Endothelial cell of umbilical vein (primary cell): ENCODE data around the gene REM2. TPM values are rescaled to one million over a fixed set of nuclear protein-coding genes. Genes with fewer than 3 reads are reported as not detected.
A peak's percentile ranks its signal among the peaks of the same experiment; 100 is the strongest.

Experiments
- BruUV-seq: library from RNA; stranded (reverse); fragments of 400-500 nt; replicated peaks from 2 replicates; lab custom pipeline; 2021; lab: Mats Ljungman, UMichigan
- CTCF ChIA-PET: fragments of 300-600, 350-600 bp; sonication (Branson Sonifier 250); formaldehyde crosslinking; loops from one replicate; lab custom pipeline; 2021; ENCODE audit warnings: antibody characterized with exemption, inconsistent platforms; lab: Charles Lee
- POLR2A ChIA-PET: fragments of 300-600, 350-600 bp; sonication (Branson Sonifier 250); formaldehyde crosslinking; loops from one replicate; lab custom pipeline; 2021; ENCODE audit warnings: antibody characterized with exemption, inconsistent platforms; lab: Charles Lee
- DNase-seq: peaks from one replicate; pipeline ENCODE4 v3.0.0-alpha.2; 2011; ENCODE audit warnings: low read depth, low spot score
- FAIRE-seq: peaks from 2 replicates; lab custom pipeline; 2011; peaks lifted over from hg19 to GRCh38; lab: Jason Lieb, UNC
- H2AFZ ChIP-seq: 2 replicates; pipeline ENCODE4 v1.6.0; 2012; ENCODE audit warnings: low read depth, low read length, control low read depth, inconsistent platforms
- H3K27ac ChIP-seq: 2 replicates; pipeline ENCODE4 v1.5.1; 2011; ENCODE audit warnings: low read depth, mild to moderate bottlenecking, control low read depth, low read length, moderate library complexity; ENCODE audit not compliant: insufficient read depth
- H3K27me3 ChIP-seq, 2 experiments: 2 replicates each; pipeline versions ENCODE4 v1.6.0 to v1.6.1; 2011; ENCODE audit warnings: low read length in 2 of 2, mixed read lengths in 1 of 2; ENCODE audit not compliant: control insufficient read depth in 2 of 2, insufficient read depth in 2 of 2
- H3K36me3 ChIP-seq, 2 experiments: 2 replicates in 1 of 2; 3 replicates in 1 of 2; pipeline ENCODE4 v1.5.1; 2011; ENCODE audit warnings: low read length in 2 of 2, mild to moderate bottlenecking in 1 of 2, moderate library complexity in 1 of 2; ENCODE audit not compliant: control insufficient read depth in 2 of 2, insufficient read depth in 2 of 2; ENCODE audit errors: extremely low read depth in 1 of 2
- H3K4me1 ChIP-seq: 3 replicates; pipeline ENCODE4 v1.5.1; 2011; ENCODE audit warnings: mild to moderate bottlenecking, low read length; ENCODE audit not compliant: control insufficient read depth, insufficient read depth; ENCODE audit errors: extremely low read depth
- H3K4me2 ChIP-seq: 2 replicates; pipeline ENCODE4 v1.6.1; 2011; ENCODE audit warnings: low read length, control low read depth, mixed read lengths; ENCODE audit not compliant: insufficient read depth
- H3K4me3 ChIP-seq, 3 experiments: fragments of 200-600 bp in 1 of 3; sonication (generic), shearing (Covaris generic) in 1 of 3; replicated peaks in 1 of 3; 2 replicates each; pipeline ENCODE4 v1.5.1; 2011 to 2016; ENCODE audit warnings: control low read depth in 3 of 3, low read length in 3 of 3, mild to moderate bottlenecking in 2 of 3, inconsistent platforms in 1 of 3, low read depth in 1 of 3, moderate library complexity in 1 of 3; ENCODE audit not compliant: insufficient read depth in 1 of 3
- H3K79me2 ChIP-seq: 2 replicates; pipeline ENCODE4 v1.6.0; 2012; ENCODE audit warnings: low read length, inconsistent platforms; ENCODE audit not compliant: control insufficient read depth, insufficient read depth
- H3K9ac ChIP-seq: replicated peaks from 2 replicates; pipeline ENCODE3; 2011; ENCODE audit warnings: low read length, control low read depth; ENCODE audit not compliant: insufficient read depth; ENCODE audit errors: extremely low read depth
- H3K9me1 ChIP-seq: replicated peaks from 3 replicates; pipeline ENCODE4 v1.6.0; 2011; ENCODE audit warnings: mild to moderate bottlenecking, low read length; ENCODE audit not compliant: control insufficient read depth, insufficient read depth; ENCODE audit errors: extremely low read depth
- H3K9me3 ChIP-seq: replicated peaks from 2 replicates; pipeline ENCODE4 v1.5.1; 2012; ENCODE audit warnings: low read length, inconsistent platforms; ENCODE audit not compliant: control insufficient read depth, insufficient read depth
- H4K20me1 ChIP-seq: replicated peaks from 2 replicates; pipeline ENCODE3; 2011; ENCODE audit warnings: mild to moderate bottlenecking, low read length; ENCODE audit not compliant: control insufficient read depth, insufficient read depth; ENCODE audit errors: extremely low read depth
- EZH2 ChIP-seq: IDR thresholded peaks from 2 replicates; pipeline ENCODE4 v1.6.1; 2012; ENCODE audit warnings: borderline replicate concordance, low read depth, mild to moderate bottlenecking, moderate library complexity, low read length, inconsistent platforms; ENCODE audit not compliant: severe bottlenecking
- FOS ChIP-seq: IDR thresholded peaks from 2 replicates; pipeline ENCODE4 v1.6.1; 2011; ENCODE audit warnings: mild to moderate bottlenecking, low read length, moderate library complexity, borderline replicate concordance; ENCODE audit not compliant: insufficient read depth
- GATA2 ChIP-seq: IDR thresholded peaks from 2 replicates; pipeline ENCODE4 v1.7.0; 2011; ENCODE audit warnings: low read depth, mild to moderate bottlenecking, moderate library complexity, mixed read lengths, low read length; ENCODE audit not compliant: insufficient read length, insufficient read depth
- JUN ChIP-seq: IDR thresholded peaks from 2 replicates; pipeline ENCODE4 v1.6.1; 2011; ENCODE audit warnings: borderline replicate concordance, low read depth; ENCODE audit not compliant: insufficient read length, insufficient read depth
- MYC ChIP-seq: IDR thresholded peaks from one replicate; pipeline ENCODE4 v1.6.1; 2011; ENCODE audit warnings: mild to moderate bottlenecking, low read depth, low read length
- POLR2A ChIP-seq: IDR thresholded peaks from 2 replicates; pipeline ENCODE4 v1.6.1; 2012; ENCODE audit warnings: low read depth, mild to moderate bottlenecking, control low read depth, low read length
- POLR2AphosphoS5 ChIP-seq: IDR thresholded peaks from 2 replicates; pipeline ENCODE4 v1.6.1; 2012; ENCODE audit warnings: low read depth, mild to moderate bottlenecking, control low read depth, low read length, moderate library complexity; ENCODE audit not compliant: insufficient read depth
- dilution Hi-C: fragments of 300-500 bp; cut with MboI; formaldehyde crosslinking; loops from one replicate; pipeline ENCODE4 v1.15.0; 2019; ENCODE audit warnings: low sequenced_read_pairs; ENCODE audit not compliant: extremely low pct_ligation_motif_present
- intact Hi-C: fragments of 100-400 bp; cut with micrococcal nuclease; formaldehyde crosslinking; loops from one replicate; pipeline ENCODE4 v1.10.0; 2022
- polyA plus RNA-seq, 4 experiments: library from polyadenylated mRNA; depleted of rRNA in 3 of 4; stranded (reverse) in 3 of 4; unstranded in 1 of 4; fragments of >200 nt; gene quantifications; 2 replicates each; pipeline versions ENCODE4 v1.2.1 to v1.2.3, GENCODE V29; 2011 to 2012; ENCODE audit warnings: missing spikeins in 1 of 4
- total RNA-seq: library from RNA; stranded (reverse); gene quantifications from 2 replicates; pipeline ENCODE4 v1.2.3, GENCODE V29; 2021
- TF ChIP-seq, protein P1 (sequence below), 2 donors: IDR thresholded peaks; 1 replicate in 1 of 2; 2 replicates in 1 of 2; pipeline ENCODE4 v1.5.1; 2011; ENCODE audit warnings: low read length in 2 of 2, mild to moderate bottlenecking in 2 of 2, moderate library complexity in 2 of 2, control low read depth in 1 of 2, inconsistent platforms in 1 of 2, low read depth in 1 of 2; ENCODE audit not compliant: insufficient read depth in 1 of 2; ENCODE audit errors: extremely low read depth in 1 of 2
- TF ChIP-seq, protein P2 (sequence below): IDR thresholded peaks from 2 replicates; pipeline ENCODE4 v1.6.1; 2011; ENCODE audit not compliant: insufficient read depth, insufficient read length

REM2 gene
- total and polyA plus RNA-seq, 2 donors (not counting 3 experiments of a cell fraction or from before 2014, with no cell fraction given): 0.33 TPM; not detected in 1

- dilution Hi-C loops: no loop called here
- ChIA-PET CTCF (interaction anchor here (0.7 to 10.2 kb wide), 27 partner anchors 10 to 463 kb away, joined by 3 to 313 read pairs (median 4); partner anchors contain the start of genes LRP10, MMP14, MRPL52 and OXA1L), POLR2A (interaction anchor here (1.0 kb wide), 1 partner anchor 30 kb away, joined by 5 read pairs; no protein-coding TSS in a partner anchor)
- no peaks in the 10 kb centered on the region for H3K9me3 ChIP-seq
- no peak overlapping the region for H3K4me3 ChIP-seq
- no peak overlapping the region for H3K4me2 ChIP-seq
- DNase-seq (no peak), FAIRE-seq (no peak)
- TF ChIP-seq MYC: no peak
- TF ChIP-seq JUN: no peak
- TF ChIP-seq POLR2A: no peak
- no peak for TF ChIP-seq FOS
- TF ChIP-seq EZH2: no peak
- TF ChIP-seq GATA2: no peak
- TF ChIP-seq, protein P1, sequence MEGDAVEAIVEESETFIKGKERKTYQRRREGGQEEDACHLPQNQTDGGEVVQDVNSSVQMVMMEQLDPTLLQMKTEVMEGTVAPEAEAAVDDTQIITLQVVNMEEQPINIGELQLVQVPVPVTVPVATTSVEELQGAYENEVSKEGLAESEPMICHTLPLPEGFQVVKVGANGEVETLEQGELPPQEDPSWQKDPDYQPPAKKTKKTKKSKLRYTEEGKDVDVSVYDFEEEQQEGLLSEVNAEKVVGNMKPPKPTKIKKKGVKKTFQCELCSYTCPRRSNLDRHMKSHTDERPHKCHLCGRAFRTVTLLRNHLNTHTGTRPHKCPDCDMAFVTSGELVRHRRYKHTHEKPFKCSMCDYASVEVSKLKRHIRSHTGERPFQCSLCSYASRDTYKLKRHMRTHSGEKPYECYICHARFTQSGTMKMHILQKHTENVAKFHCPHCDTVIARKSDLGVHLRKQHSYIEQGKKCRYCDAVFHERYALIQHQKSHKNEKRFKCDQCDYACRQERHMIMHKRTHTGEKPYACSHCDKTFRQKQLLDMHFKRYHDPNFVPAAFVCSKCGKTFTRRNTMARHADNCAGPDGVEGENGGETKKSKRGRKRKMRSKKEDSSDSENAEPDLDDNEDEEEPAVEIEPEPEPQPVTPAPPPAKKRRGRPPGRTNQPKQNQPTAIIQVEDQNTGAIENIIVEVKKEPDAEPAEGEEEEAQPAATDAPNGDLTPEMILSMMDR (IDR thresholded peaks at IDR 0.05; ENCODE audit: extremely low read depth in 1 of 2, insufficient read depth in 1 of 2, low read depth in 1 of 2, low read length in 2 of 2): no peak
- TF ChIP-seq POLR2AphosphoS5: no peak
- TF ChIP-seq, protein P2, sequence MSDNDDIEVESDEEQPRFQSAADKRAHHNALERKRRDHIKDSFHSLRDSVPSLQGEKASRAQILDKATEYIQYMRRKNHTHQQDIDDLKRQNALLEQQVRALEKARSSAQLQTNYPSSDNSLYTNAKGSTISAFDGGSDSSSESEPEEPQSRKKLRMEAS: no peak
- H2AFZ ChIP-seq: no peak overlapping the region
- H3K27me3 ChIP-seq: no peaks in the 10 kb centered on the region
- H3K9ac ChIP-seq: peak overlapping the region; percentile 84
- no peaks in the 10 kb centered on the region for H3K36me3 ChIP-seq
- intact Hi-C loops: loop anchor here (2.0 to 10.0 kb wide), 2 partner anchors 86 to 378 kb away; partner anchors contain the start of gene OXA1L
- H3K27ac ChIP-seq: peak overlapping the region; percentile 98
- H3K79me2 ChIP-seq: no peaks in the 10 kb centered on the region
- H3K4me1 ChIP-seq: peaks cover 55% of the 10 kb centered on the region
- H3K9me1 ChIP-seq: no peaks in the 10 kb centered on the region
- H4K20me1 ChIP-seq: no peaks in the 10 kb centered on the region
- no TSS peak for BruUV-seq
Observed at GRCh38 chr14:22852599-22852939, 30.5 kb upstream of the REM2 start.
